ENCODE data around the gene FCN3.

- TF ChIP-seq, protein P1, sequence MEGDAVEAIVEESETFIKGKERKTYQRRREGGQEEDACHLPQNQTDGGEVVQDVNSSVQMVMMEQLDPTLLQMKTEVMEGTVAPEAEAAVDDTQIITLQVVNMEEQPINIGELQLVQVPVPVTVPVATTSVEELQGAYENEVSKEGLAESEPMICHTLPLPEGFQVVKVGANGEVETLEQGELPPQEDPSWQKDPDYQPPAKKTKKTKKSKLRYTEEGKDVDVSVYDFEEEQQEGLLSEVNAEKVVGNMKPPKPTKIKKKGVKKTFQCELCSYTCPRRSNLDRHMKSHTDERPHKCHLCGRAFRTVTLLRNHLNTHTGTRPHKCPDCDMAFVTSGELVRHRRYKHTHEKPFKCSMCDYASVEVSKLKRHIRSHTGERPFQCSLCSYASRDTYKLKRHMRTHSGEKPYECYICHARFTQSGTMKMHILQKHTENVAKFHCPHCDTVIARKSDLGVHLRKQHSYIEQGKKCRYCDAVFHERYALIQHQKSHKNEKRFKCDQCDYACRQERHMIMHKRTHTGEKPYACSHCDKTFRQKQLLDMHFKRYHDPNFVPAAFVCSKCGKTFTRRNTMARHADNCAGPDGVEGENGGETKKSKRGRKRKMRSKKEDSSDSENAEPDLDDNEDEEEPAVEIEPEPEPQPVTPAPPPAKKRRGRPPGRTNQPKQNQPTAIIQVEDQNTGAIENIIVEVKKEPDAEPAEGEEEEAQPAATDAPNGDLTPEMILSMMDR (IDR thresholded peaks at IDR 0.05), result no peak
- TF ChIP-seq POLR2A (IDR thresholded peaks at IDR 0.05) (no peak), EP300 (IDR thresholded peaks at IDR 0.05) (no peak)
Measured at GRCh38 chr1:27399251-27400025, 24.8 kb upstream of the FCN3 start.

Data from ovary (tissue), 3 donors.